Astrocyte of the spinal cord (primary cell): ENCODE results near the gene THYN1.

Experiments
- DNase-seq: peaks from one replicate; pipeline ENCODE4 v3.0.0; 2011; ENCODE audit warnings: low read depth, low spot score
- H3K4me3 ChIP-seq: 2 replicates; pipeline ENCODE4 v1.5.1; 2011; ENCODE audit warnings: low read depth, mild to moderate bottlenecking, low read length, moderate library complexity
- CTCF ChIP-seq: IDR thresholded peaks from 2 replicates; pipeline ENCODE4 v1.5.1; 2012; ENCODE audit warnings: low read depth, mild to moderate bottlenecking, low read length, inconsistent platforms
- in situ Hi-C: cut with HindIII; loops from 2 replicates; pipeline ENCODE4 v1.10.0; 2017; ENCODE audit warnings: low sequenced_read_pairs

Gene THYN1

GRCh38 chr11:134278356-134278755 lies 25.2 kb upstream of the THYN1 start:
- DNase-seq, result no peak
- H3K4me3 ChIP-seq, result no peak overlapping the region
- in situ Hi-C loops, result no loop called here
- no peak for TF ChIP-seq CTCF

GRCh38 chr11:134277183-134278001 lies 24.2 kb upstream of the THYN1 start:
- no peak for DNase-seq
- no peak for TF ChIP-seq CTCF
- H3K4me3 ChIP-seq, result no peak overlapping the region
- in situ Hi-C loops, result no loop called here

GRCh38 chr11:134276396-134277182 lies 23.4 kb upstream of the THYN1 start:
- TF ChIP-seq CTCF, result no peak
- peak overlapping the region; percentile 31 for H3K4me3 ChIP-seq
- in situ Hi-C loops, result no loop called here
- DNase-seq, result no peak

GRCh38 chr11:134275534-134276395 lies 22.6 kb upstream of the THYN1 start, which contains the start of gene GLB1L3:
GLB1L3 (plus strand) TSS chr11:134276379; CDS start chr11:134276741, 362 bp downstream.
- peak within 1 kb of the TSS; percentile 31 for H3K4me3 ChIP-seq
- DNase-seq, result no peak
- peak; percentile 41 for TF ChIP-seq CTCF
- in situ Hi-C loops, result no loop called here

- no peak overlapping the region for H3K4me3 ChIP-seq
- no peak for DNase-seq
- in situ Hi-C loops, result no loop called here
- no peak for TF ChIP-seq CTCF
These were observed 22.0 kb upstream of the THYN1 start for GRCh38 chr11:134275188-134275533.

- no peak overlapping the region for H3K4me3 ChIP-seq
- no peak for TF ChIP-seq CTCF
- DNase-seq, result no peak
- in situ Hi-C loops, result no loop called here
These were observed 20.2 kb upstream of the THYN1 start for GRCh38 chr11:134273317-134273712.
